ENCODE data around the gene RBM48. TPM values are rescaled to one million over a fixed set of nuclear protein-coding genes. Genes with fewer than 3 reads are reported as not detected.

The RBM48 gene
- total RNA-seq, 2 donors from 2014 or later, result 9.2 to 10.2 TPM

- TF ChIP-seq CTCF (IDR thresholded peaks at IDR 0.05), result no peak
- no peak for DNase-seq
- no peak overlapping the region for H3K9ac ChIP-seq (ENCODE audit: low read depth in 2 of 2, low read length in 2 of 2)
- no peaks in the 10 kb centered on the region for H3K4me1 ChIP-seq
- H3K36me3 ChIP-seq, result no peaks in the 10 kb centered on the region
- H3K27ac ChIP-seq, result no peak overlapping the region
- intact Hi-C loops (cut with DNase I), result no loop called here
- H3K9me3 ChIP-seq, result no peaks in the 10 kb centered on the region
- H3K27me3 ChIP-seq, result no peaks in the 10 kb centered on the region
- no peak overlapping the region for H3K4me3 ChIP-seq
These were observed 19.6 kb upstream of the RBM48 start for GRCh38 chr7:92508946-92509345.

- TF ChIP-seq CTCF (IDR thresholded peaks at IDR 0.05), result no peak
- Histone ChIP-seq H3K27me3 (no peaks in the 10 kb centered on the region), H3K9ac (ENCODE audit: low read depth in 2 of 2, low read length in 2 of 2) (no peak overlapping the region), H3K9me3 (no peaks in the 10 kb centered on the region), H3K4me3 (no peak overlapping the region), H3K36me3 (no peaks in the 10 kb centered on the region), H3K4me1 (no peaks in the 10 kb centered on the region), H3K27ac (no peak overlapping the region)
- no peak for DNase-seq
- intact Hi-C loops (cut with DNase I), result no loop called here
These were observed 15.3 kb upstream of the RBM48 start for GRCh38 chr7:92513167-92513902.

- H3K27me3 ChIP-seq, result no peaks in the 10 kb centered on the region
- H3K36me3 ChIP-seq, result no peaks in the 10 kb centered on the region
- H3K9ac ChIP-seq (ENCODE audit: low read depth in 2 of 2, low read length in 2 of 2), result no peak overlapping the region
- no peaks in the 10 kb centered on the region for H3K9me3 ChIP-seq
- intact Hi-C loops (cut with DNase I), result no loop called here
- H3K27ac ChIP-seq, result no peak overlapping the region
- no peaks in the 10 kb centered on the region for H3K4me1 ChIP-seq
- TF ChIP-seq CTCF (IDR thresholded peaks at IDR 0.05), result no peak
- no peak for DNase-seq
- H3K4me3 ChIP-seq, result no peak overlapping the region
These were observed 11.0 kb upstream of the RBM48 start for GRCh38 chr7:92517631-92518030.

- Histone ChIP-seq H3K27ac (no peak overlapping the region), H3K9ac (ENCODE audit: low read depth in 2 of 2, low read length in 2 of 2) (no peak overlapping the region), H3K36me3 (no peaks in the 10 kb centered on the region), H3K4me1 (no peaks in the 10 kb centered on the region), H3K9me3 (no peaks in the 10 kb centered on the region), H3K4me3 (no peak overlapping the region), H3K27me3 (no peaks in the 10 kb centered on the region)
- intact Hi-C loops (cut with DNase I), result loop anchor here (10.0 kb wide), 1 partner anchor 65 kb away; no protein-coding TSS in a partner anchor
- DNase-seq, result no peak
- TF ChIP-seq CTCF (IDR thresholded peaks at IDR 0.05), result no peak
These were observed 8.6 kb upstream of the RBM48 start for GRCh38 chr7:92520024-92520423.

- H3K4me1 ChIP-seq, result no peaks in the 10 kb centered on the region
- H3K36me3 ChIP-seq, result no peaks in the 10 kb centered on the region
- H3K9me3 ChIP-seq, result no peaks in the 10 kb centered on the region
- H3K4me3 ChIP-seq, result no peak overlapping the region
- DNase-seq, result no peak
- no peak for TF ChIP-seq CTCF (IDR thresholded peaks at IDR 0.05)
- H3K9ac ChIP-seq (ENCODE audit: low read depth in 2 of 2, low read length in 2 of 2), result no peak overlapping the region
- intact Hi-C loops (cut with DNase I), result loop anchor here (10.0 kb wide), 1 partner anchor 68 kb away; no protein-coding TSS in a partner anchor
- H3K27ac ChIP-seq, result no peak overlapping the region
- no peaks in the 10 kb centered on the region for H3K27me3 ChIP-seq
These were observed 5.5 kb upstream of the RBM48 start for GRCh38 chr7:92523110-92523509.

Data from colonic mucosa (tissue), 4 donors.